ENCODE results near the gene RNF19B. TPM values are rescaled to one million over a fixed set of nuclear protein-coding genes. Genes with fewer than 3 reads are reported as not detected.
"Not testable (repeated sequence)": the region's sequence is repeated elsewhere in the genome, so short reads cannot be mapped to it uniquely, and the experiment has no call there.

Gene RNF19B
- total RNA-seq, 1 experiment from 2014 or later, result 41.3 TPM

DNA sequence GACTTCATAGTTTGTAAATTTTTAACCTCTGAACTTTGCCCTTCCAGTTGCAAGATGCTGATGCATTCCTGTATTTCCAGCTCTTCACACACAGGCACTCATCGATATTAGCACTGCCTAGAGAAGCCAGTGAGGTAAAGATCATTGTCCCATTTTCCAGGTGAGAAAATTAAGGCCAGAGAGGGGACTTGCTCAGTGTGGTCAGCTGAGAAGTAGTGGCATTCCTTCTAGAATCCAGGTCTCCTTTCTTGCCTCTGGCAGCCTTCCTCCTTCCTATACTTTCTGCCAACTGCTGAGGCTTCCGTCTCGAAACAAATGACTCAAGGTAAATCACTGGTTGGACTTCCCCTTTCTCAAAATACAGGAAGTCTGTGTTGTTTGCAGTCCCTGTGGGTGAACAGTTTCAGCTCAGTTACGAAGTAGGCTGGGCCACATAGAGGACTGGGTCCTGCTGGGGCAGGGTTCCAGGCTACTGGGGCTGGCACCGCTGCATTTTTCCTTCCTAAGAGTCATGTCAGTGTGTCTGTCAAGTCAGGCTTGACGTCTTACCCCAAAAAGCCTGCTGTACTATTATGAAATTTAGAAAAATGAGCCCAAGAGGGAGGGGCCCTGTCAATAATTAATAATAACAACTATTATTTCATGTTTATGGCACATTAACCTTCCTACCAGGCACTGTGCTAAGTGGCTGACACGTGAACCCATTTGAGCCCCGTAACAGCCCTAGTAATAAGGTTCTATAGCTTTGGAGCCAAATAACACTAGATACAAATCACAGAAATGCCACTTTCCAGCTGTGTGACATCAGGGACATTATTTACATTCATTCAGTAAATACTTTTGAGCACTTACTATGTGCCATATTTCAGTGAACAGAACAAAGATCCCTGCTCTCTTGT, 16.6 kb upstream of the RNF19B start:
- intact Hi-C loops (cut with micrococcal nuclease), result no loop called here
- TF ChIP-seq, protein P1, sequence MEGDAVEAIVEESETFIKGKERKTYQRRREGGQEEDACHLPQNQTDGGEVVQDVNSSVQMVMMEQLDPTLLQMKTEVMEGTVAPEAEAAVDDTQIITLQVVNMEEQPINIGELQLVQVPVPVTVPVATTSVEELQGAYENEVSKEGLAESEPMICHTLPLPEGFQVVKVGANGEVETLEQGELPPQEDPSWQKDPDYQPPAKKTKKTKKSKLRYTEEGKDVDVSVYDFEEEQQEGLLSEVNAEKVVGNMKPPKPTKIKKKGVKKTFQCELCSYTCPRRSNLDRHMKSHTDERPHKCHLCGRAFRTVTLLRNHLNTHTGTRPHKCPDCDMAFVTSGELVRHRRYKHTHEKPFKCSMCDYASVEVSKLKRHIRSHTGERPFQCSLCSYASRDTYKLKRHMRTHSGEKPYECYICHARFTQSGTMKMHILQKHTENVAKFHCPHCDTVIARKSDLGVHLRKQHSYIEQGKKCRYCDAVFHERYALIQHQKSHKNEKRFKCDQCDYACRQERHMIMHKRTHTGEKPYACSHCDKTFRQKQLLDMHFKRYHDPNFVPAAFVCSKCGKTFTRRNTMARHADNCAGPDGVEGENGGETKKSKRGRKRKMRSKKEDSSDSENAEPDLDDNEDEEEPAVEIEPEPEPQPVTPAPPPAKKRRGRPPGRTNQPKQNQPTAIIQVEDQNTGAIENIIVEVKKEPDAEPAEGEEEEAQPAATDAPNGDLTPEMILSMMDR (IDR thresholded peaks at IDR 0.05; ENCODE audit: unreplicated experiment), result no peak
- BruUV-seq (replicated peaks), result TSS peak; percentile 97
- peak; percentile 95 for DNase-seq (ENCODE audit: unreplicated experiment)
- POLR2A ChIA-PET, result interaction anchor here (0.5 to 2.4 kb wide), 21 partner anchors 10 to 1885 kb away, joined by 3 to 49 read pairs (median 6); partner anchors contain the start of gene RNF19B
- CTCF ChIA-PET, result interaction anchor here (0.6 to 1.6 kb wide), 4 partner anchors 9 to 48 kb away, joined by 3 to 5 read pairs (median 3); partner anchors contain the start of gene RNF19B
- H3K9me3 Mint-ChIP-seq (ENCODE audit: unreplicated experiment), result no peaks in the 10 kb centered on the region
- H3K4me1 Mint-ChIP-seq (ENCODE audit: insufficient read depth, unreplicated experiment), result peaks cover 14% of the 10 kb centered on the region
- no peaks in the 10 kb centered on the region for H3K36me3 Mint-ChIP-seq (ENCODE audit: insufficient read depth, unreplicated experiment)
- peak overlapping the region; percentile 95 for H3K27ac Mint-ChIP-seq (ENCODE audit: low read depth, unreplicated experiment)
- H3K4me3 Mint-ChIP-seq (ENCODE audit: unreplicated experiment), result peak overlapping the region; percentile 6
- no peaks in the 10 kb centered on the region for H3K27me3 Mint-ChIP-seq (ENCODE audit: insufficient read depth, unreplicated experiment)

DNA sequence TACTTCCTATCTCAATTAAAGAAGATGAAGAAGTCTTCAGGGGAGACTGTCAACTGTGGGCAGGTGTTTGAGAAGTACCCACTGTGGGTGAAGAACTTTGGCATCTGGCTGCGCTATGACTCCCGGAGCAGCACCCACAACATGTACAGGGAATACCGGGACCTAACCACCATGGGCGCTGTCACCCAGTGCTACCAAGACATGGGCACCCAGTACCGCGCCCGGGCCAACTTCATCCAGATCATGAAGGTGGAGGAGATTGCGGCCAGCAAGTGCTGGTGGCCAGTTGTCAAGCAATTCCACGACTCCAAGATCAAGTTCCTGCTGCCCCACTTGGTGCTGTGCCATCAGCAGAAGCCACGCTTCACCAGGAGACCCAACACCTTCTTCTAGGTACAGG, 15.5 kb upstream of the RNF19B start:
- Mint-ChIP-seq H3K27ac (ENCODE audit: low read depth, unreplicated experiment) (no peak overlapping the region), H3K4me1 (ENCODE audit: insufficient read depth, unreplicated experiment) (peaks cover 14% of the 10 kb centered on the region), H3K27me3 (ENCODE audit: insufficient read depth, unreplicated experiment) (no peaks in the 10 kb centered on the region), H3K36me3 (ENCODE audit: insufficient read depth, unreplicated experiment) (no peaks in the 10 kb centered on the region), H3K9me3 (ENCODE audit: unreplicated experiment) (no peaks in the 10 kb centered on the region), H3K4me3 (ENCODE audit: unreplicated experiment) (no peak overlapping the region)
- TF ChIP-seq, protein P1 (IDR thresholded peaks at IDR 0.05; ENCODE audit: unreplicated experiment), result no peak
- intact Hi-C loops (cut with micrococcal nuclease), result no loop called here
- ChIA-PET CTCF (interaction anchor here (0.6 to 1.6 kb wide), 3 partner anchors 11 to 27 kb away, joined by 3 to 5 read pairs (median 3); partner anchors contain the start of gene RNF19B), POLR2A (interaction anchor here (1.1 to 2.4 kb wide), 10 partner anchors 8 to 32 kb away, joined by 4 to 49 read pairs (median 12); partner anchors contain the start of gene RNF19B)
- BruUV-seq (replicated peaks), result no TSS peak
- DNase-seq (ENCODE audit: unreplicated experiment), result no peak

DNA sequence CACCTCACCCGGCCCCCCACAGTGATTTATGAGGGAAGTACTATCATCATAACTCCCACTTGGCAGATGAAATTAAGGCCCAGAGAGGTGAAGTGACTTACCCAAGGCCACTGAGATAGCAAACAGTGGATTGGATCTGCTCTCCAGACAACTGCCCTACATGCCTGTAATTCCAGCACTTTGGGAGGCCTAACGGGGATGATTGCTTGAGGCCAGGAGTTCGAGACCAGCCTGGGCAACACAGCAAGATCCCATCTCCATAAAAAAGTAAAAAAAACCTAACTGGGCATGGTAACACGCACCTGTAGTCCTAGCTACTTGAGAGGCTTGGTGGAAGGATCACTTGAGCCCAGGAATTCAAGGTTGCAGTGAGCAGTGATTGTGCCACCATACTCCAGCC, 14.2 kb upstream of the RNF19B start:
- no peak for DNase-seq (ENCODE audit: unreplicated experiment)
- Mint-ChIP-seq H3K27ac (ENCODE audit: low read depth, unreplicated experiment) (no peak overlapping the region), H3K4me3 (ENCODE audit: unreplicated experiment) (no peak overlapping the region), H3K9me3 (ENCODE audit: unreplicated experiment) (no peaks in the 10 kb centered on the region), H3K27me3 (ENCODE audit: insufficient read depth, unreplicated experiment) (no peaks in the 10 kb centered on the region), H3K36me3 (ENCODE audit: insufficient read depth, unreplicated experiment) (no peaks in the 10 kb centered on the region), H3K4me1 (ENCODE audit: insufficient read depth, unreplicated experiment) (peaks cover 14% of the 10 kb centered on the region)
- BruUV-seq (replicated peaks), result no TSS peak
- ChIA-PET POLR2A (no interaction called here), CTCF (interaction anchor here (0.6 kb wide), 1 partner anchor 153 kb away, joined by 4 read pairs; no protein-coding TSS in a partner anchor)
- TF ChIP-seq, protein P1 (IDR thresholded peaks at IDR 0.05; ENCODE audit: unreplicated experiment), result no peak
- intact Hi-C loops (cut with micrococcal nuclease), result no loop called here

DNA sequence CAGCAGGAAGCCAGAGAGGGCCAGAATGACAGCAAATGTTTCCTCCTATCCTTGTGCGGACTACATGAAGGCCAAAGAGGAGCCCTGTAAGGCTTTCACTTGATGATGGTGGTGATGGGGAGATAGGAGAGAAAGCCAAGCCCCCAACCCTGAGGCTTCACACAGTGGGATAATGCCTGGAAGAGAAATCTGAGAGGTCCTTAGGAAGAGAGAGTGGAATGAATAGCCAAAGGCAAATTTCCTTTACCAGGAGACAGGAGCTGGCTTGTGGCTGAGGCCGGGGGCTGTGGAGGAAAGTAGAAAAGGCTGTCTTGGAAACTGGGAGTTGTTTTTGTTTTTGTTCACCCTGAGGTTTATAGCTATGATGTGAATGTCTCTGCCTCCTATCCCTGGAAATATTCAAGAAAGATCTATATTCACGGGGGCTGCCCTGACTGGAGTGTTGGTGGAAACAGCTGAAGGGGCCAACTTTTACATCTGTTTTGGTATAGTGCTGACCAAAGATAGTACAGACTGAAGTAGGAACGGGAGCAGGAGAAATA, 13.0 kb upstream of the RNF19B start:
- intact Hi-C loops (cut with micrococcal nuclease), result no loop called here
- TF ChIP-seq, protein P1 (IDR thresholded peaks at IDR 0.05; ENCODE audit: unreplicated experiment), result no peak
- no TSS peak for BruUV-seq (replicated peaks)
- Mint-ChIP-seq H3K27me3 (ENCODE audit: insufficient read depth, unreplicated experiment) (no peaks in the 10 kb centered on the region), H3K36me3 (ENCODE audit: insufficient read depth, unreplicated experiment) (no peaks in the 10 kb centered on the region), H3K27ac (ENCODE audit: low read depth, unreplicated experiment) (no peak overlapping the region), H3K9me3 (ENCODE audit: unreplicated experiment) (no peaks in the 10 kb centered on the region), H3K4me3 (ENCODE audit: unreplicated experiment) (no peak overlapping the region), H3K4me1 (ENCODE audit: insufficient read depth, unreplicated experiment) (peaks cover 12% of the 10 kb centered on the region)
- ChIA-PET POLR2A (interaction anchor here (0.6 to 1.0 kb wide), 3 partner anchors 11 to 68 kb away, joined by 3 read pairs; no protein-coding TSS in a partner anchor), CTCF (interaction anchor here (0.6 kb wide), 1 partner anchor 106 kb away, joined by 3 read pairs; no protein-coding TSS in a partner anchor)
- DNase-seq (ENCODE audit: unreplicated experiment), result no peak

DNA sequence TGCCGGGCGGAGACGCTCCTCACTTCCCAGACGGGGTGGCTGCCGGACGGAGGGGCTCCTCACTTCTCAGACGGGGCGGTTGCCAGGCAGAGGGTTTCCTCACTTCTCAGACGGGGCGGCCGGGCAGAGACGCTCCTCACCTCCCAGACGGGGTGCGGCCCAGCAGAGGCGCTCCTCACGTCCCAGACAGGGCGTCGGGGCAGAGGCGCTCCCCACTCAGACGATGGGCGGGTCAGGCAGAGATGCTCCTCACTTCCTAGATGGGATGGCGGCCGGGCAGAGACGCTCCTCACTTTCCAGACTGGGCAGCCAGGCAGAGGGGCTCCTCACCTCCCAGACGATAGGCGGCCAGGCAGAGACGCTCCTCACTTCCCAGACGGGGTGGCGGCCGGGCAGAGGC, 10.4 kb upstream of the RNF19B start:
- H3K27me3 Mint-ChIP-seq (ENCODE audit: insufficient read depth, unreplicated experiment); H3K9me3 Mint-ChIP-seq (ENCODE audit: unreplicated experiment); H3K4me1 Mint-ChIP-seq (ENCODE audit: insufficient read depth, unreplicated experiment); H3K4me3 Mint-ChIP-seq (ENCODE audit: unreplicated experiment); H3K36me3 Mint-ChIP-seq (ENCODE audit: insufficient read depth, unreplicated experiment); intact Hi-C loops (cut with micrococcal nuclease); BruUV-seq (replicated peaks); DNase-seq (ENCODE audit: unreplicated experiment); H3K27ac Mint-ChIP-seq (ENCODE audit: low read depth, unreplicated experiment): not testable (repeated sequence)
- ChIA-PET CTCF (interaction anchor here (0.6 kb wide), 1 partner anchor 20 kb away, joined by 3 read pairs; no protein-coding TSS in a partner anchor), POLR2A (interaction anchor here (0.7 kb wide), 1 partner anchor 14 kb away, joined by 4 read pairs; no protein-coding TSS in a partner anchor)

Data from MCF 10A (cell line).